Urinary bladder (tissue), 4 donors: ENCODE measurements around the gene AGO1. TPM values are rescaled to one million over a fixed set of nuclear protein-coding genes. Genes with fewer than 3 reads are reported as not detected.
"Not testable (repeated sequence)": the region's sequence is repeated elsewhere in the genome, so short reads cannot be mapped to it uniquely, and the experiment has no call there.

Source experiments
- DNase-seq: peaks from one replicate; pipeline ENCODE4 v3.0.0-alpha.2; 2015; ENCODE audit errors: extremely low spot score
- H3K27ac ChIP-seq: one replicate; pipeline ENCODE4 v1.5.1; 2013; ENCODE audit warnings: low read depth, mild to moderate bottlenecking, moderate library complexity
- H3K36me3 ChIP-seq: one replicate; pipeline ENCODE4 v1.6.1; 2013; ENCODE audit warnings: mild to moderate bottlenecking, moderate library complexity; ENCODE audit not compliant: insufficient read depth
- H3K4me1 ChIP-seq: one replicate; pipeline ENCODE4 v1.6.1; 2013; ENCODE audit warnings: mild to moderate bottlenecking, moderate library complexity; ENCODE audit not compliant: insufficient read depth
- H3K4me3 ChIP-seq: one replicate; pipeline ENCODE4 v1.5.1; 2013; ENCODE audit warnings: low read depth, low read length
- WGBS: extraction: QIAGEN DNeasy Blood & Tissue Kit; methylation state at CpG from one replicate; pipeline ENCODE4 v1.1.7; 2013; 5-methylcytosine and 5-hydroxymethylcytosine counted together
- polyA plus RNA-seq: library from polyadenylated mRNA; stranded (reverse); fragments of 200-250 nt; gene quantifications from one replicate; pipeline ENCODE4 v1.2.3, GENCODE V29; 2013
- total RNA-seq: library from RNA; depleted of rRNA; stranded (reverse); fragments of >200 nt; gene quantifications from one replicate; pipeline ENCODE4 v1.2.3, GENCODE V29; 2014
- donor health status: healthy with polysubstance abuse.
- donor health status: healthy.

Gene AGO1
- total and polyA plus RNA-seq, 2 donors: 9.4 to 10.6 TPM

DNA sequence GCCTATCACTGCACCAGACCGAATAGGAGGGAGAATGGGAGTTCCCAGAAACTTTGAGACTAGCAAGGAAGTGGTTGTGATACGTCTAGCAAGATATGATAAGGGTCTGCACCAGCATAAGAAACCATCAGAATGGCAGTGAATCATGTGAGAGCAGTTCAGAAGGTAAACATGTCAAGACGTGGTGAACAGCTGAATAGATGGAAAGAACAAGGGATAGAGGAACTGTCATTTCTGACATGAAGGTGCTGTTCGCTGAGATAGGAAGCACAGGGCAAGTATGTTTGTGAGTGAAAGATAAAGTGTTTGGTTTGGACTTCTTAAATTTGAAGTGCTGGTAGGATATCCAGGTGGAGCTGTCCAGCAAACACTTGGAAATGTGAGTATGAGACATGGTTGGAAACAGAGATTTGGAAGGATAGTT lies 1.1 kb upstream of the AGO1 start:
- Histone ChIP-seq H3K27ac (no peak overlapping the region), H3K4me1 (peaks cover 4% of the 10 kb centered on the region), H3K36me3 (no peaks in the 10 kb centered on the region), H3K4me3 (no peak overlapping the region)
- no peak for DNase-seq
- 37% methylated on average over 4 of the region's 4 CpGs for WGBS

DNA sequence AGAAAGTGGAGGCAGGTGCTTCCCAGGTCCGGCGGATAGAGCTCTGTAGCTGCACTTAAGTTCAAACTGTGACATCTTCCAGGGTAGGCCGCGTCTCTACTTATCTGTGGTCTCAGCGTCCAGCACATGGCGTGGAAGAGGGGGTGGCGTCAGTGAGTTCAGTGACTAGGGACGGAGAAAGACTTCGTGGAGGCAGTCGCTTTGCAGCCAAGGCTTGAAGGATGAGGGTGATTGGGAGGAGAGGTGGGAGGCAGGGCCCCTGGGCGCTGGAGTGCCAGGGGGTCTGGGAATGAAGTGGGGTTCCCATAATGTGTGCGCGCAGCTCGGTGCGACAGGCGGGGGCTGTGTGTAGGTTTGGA lies 444 bp upstream of the AGO1 start:
- peaks cover 4% of the 10 kb centered on the region for H3K4me1 ChIP-seq
- no peaks in the 10 kb centered on the region for H3K36me3 ChIP-seq
- H3K4me3 ChIP-seq: no peak overlapping the region
- 51% methylated on average over 16 of the region's 16 CpGs for WGBS
- no peak overlapping the region for H3K27ac ChIP-seq
- no peak for DNase-seq

DNA sequence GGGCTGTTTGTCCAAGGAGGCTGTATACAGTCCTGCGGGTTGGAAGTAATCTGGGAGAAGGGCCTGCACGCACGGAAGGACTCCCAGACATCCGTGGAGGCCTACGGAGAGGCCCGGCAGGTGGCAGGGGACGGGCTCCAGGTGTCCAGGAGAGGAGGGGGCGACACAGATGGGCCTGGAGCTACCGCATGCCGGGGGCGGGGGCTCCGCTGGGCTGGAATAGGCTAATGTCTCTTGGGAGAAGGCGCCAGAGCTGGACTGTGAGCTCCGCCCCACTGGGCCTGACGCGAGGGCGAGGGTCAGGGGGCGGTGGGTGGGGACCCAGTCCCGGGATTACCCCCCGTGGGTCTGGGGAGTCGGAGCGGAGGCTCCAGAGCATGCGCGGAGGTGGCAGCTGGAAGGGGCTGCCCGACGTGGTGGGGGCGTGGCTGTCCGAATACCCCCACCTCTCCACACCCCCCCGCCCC lies 659 bp downstream of the AGO1 start:
- Histone ChIP-seq H3K36me3 (no peaks in the 10 kb centered on the region), H3K4me3 (peak overlapping the region; percentile 77), H3K27ac (peak overlapping the region; percentile 25), H3K4me1 (peaks cover 4% of the 10 kb centered on the region)
- no peak for DNase-seq
- under 1% methylated on average over 29 of the region's 29 CpGs for WGBS

DNA sequence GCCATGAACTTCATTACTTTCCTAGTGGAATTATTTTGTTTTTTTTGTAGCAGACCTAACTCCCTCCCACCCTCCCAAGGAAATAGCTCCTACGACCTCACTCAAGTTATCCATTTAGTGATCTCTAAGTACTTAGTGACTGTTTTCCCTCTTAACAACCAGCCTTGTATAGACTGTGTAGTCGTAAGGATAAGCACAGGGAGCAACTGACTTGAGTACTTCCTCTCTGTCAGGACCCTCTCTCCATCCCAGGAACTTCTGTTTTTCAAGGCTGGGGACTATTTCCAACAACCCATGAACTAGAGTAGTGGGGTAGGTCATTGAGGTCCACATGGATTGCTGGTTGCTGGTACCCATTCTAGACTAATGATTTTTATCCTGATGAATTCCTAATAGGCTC lies 1.9 kb downstream of the AGO1 start:
- 40% methylated on average over 2 of the region's 2 CpGs for WGBS
- H3K36me3 ChIP-seq: no peaks in the 10 kb centered on the region
- H3K27ac ChIP-seq: no peak overlapping the region
- H3K4me1 ChIP-seq: peaks cover 4% of the 10 kb centered on the region
- H3K4me3 ChIP-seq: no peak overlapping the region
- DNase-seq: no peak

DNA sequence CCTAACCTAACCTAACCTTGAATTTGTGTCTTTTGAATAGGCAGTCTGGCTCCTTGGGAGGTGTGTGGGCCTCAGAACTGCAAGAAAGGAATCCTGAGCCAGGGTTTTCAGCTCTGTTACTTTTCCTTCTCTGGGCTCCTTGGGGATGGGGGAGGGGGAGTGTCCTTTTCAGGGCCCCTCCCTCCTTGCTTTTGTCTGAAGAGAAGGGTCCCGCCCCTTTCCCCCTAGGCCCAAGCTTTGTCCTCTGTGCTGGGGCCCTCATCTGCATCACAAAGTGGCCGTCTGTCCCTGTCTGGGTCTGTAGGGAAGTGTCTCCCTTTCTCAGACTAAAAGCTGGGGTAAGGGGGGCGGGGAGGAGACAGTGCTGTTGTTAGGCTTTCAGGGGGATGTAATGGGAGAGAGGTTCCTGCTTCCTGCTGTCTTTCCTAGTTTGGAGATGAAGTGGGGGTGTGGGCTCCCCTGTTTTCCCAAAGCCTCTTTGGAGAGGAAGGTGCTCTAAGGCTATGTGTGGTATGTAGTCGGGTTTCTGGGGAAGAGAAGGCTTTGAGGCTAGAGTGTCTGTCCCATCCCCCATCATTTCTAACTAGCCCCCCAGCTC lies 3.1 kb downstream of the AGO1 start:
- Histone ChIP-seq H3K4me3 (no peak overlapping the region), H3K4me1 (peaks cover 4% of the 10 kb centered on the region), H3K36me3 (no peaks in the 10 kb centered on the region), H3K27ac (no peak overlapping the region)
- no peak for DNase-seq
- WGBS: 52% methylated on average over 4 of the region's 4 CpGs

DNA sequence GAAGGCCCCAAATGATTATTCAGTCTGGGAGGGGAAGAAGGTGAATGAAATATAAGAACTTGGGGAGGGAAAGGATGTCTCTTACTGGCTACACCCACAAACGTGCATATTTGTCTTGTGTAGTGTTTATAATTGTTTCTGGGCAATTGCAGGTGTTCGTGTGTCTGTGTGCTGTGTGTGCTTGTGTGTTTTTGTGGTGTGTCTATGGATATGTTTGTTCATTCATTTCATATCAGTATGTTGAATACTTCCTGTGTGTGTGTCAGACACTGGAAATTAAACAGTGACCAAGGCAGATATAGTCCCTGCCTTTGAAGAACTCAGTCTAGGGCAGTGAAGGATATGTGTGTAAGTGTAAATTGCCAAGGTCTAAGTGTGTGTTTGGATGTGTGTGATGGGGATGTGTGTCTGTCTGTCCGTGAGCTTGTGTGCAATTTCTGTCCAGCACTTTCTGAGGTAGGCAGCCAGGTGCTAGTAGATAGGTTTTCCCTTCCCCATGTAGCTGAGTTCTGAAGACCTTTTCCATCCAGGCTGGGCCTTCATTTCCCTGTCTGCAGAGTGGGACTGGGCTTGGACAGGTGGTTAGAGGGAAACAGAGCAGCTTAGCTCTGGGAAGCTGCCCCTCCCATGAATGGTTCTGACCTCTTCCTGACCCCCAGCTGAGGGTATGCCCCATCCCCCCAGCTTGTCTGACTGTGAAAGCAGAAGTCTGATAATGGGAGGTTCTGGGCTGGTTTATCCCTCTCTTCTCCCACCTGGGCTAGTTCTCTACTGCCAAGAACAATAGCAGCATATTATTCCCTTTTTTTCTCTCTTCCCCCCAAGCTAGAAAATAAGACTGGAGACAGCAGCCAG lies 3.8 kb downstream of the AGO1 start:
- 38% methylated on average over 3 of the region's 3 CpGs for WGBS
- Histone ChIP-seq H3K4me1 (peaks cover 4% of the 10 kb centered on the region), H3K36me3 (no peaks in the 10 kb centered on the region), H3K4me3 (no peak overlapping the region), H3K27ac (no peak overlapping the region)
- DNase-seq: no peak

DNA sequence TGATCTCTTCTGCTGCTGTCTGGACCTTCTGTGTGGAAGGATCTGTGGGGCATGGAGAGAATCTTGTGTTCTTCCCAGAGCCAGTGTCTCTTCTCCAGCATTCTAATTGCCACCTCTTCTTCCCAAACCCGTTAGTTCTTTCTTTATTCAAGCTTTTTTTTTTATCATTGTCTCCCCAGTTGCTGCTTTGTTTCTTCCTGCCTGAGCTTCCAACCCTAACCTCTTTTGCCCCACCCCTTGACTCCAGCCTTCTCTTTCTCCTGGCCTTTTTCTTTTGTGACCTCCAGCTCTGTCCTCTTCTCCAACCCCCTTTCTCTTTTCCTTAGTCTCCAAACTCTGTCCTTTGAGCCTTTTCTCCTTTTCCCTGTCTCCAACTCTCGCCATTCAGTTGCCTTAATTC lies 4.5 kb downstream of the AGO1 start:
- Histone ChIP-seq H3K4me1 (peaks cover 4% of the 10 kb centered on the region), H3K27ac (no peak overlapping the region), H3K36me3 (no peaks in the 10 kb centered on the region), H3K4me3 (no peak overlapping the region)
- WGBS: 82% methylated on average over 2 of the region's 2 CpGs
- no peak for DNase-seq

DNA sequence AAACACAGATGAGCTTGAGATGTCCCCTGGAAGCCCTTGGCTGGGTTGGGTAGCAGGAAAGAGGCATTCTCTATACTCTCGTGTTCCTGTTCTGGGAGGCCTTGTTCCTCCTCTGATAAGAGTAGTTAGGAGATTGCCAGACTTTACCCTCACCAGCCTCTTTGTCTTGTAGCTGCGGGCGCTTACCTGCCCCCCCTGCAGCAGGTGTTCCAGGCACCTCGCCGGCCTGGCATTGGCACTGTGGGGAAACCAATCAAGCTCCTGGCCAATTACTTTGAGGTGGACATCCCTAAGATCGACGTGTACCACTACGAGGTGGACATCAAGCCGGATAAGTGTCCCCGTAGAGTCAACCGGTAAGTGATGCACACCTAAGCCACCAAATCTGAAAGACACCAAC lies 5.2 kb downstream of the AGO1 start:
- H3K4me3 ChIP-seq: no peak overlapping the region
- peaks cover 4% of the 10 kb centered on the region for H3K4me1 ChIP-seq
- no peak for DNase-seq
- 92% methylated on average over 11 of the region's 11 CpGs for WGBS
- H3K27ac ChIP-seq: no peak overlapping the region
- H3K36me3 ChIP-seq: no peaks in the 10 kb centered on the region

DNA sequence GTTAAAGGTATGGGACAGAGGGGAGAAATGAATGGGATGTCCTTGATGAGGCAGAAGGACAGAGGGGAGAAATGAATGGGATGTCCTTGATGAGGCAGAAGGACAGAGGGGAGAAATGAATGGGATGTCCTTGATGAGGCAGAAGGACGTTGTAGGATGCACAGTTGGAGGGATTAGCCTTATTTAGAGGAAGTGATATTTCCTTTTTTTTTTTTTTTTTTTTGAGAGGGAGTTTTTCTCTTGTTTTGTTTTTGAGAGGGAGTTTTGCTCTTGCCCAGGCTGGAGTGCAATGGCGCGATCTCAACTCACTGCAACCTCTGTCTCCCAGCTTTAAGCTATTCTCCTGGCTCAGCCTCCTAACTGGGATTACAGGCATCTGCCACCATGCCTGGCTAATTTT lies 6.0 kb downstream of the AGO1 start:
- 77% methylated on average over 3 of the region's 3 CpGs for WGBS
- not testable (repeated sequence) for H3K27ac ChIP-seq, H3K4me3 ChIP-seq, H3K4me1 ChIP-seq, H3K36me3 ChIP-seq, DNase-seq

DNA sequence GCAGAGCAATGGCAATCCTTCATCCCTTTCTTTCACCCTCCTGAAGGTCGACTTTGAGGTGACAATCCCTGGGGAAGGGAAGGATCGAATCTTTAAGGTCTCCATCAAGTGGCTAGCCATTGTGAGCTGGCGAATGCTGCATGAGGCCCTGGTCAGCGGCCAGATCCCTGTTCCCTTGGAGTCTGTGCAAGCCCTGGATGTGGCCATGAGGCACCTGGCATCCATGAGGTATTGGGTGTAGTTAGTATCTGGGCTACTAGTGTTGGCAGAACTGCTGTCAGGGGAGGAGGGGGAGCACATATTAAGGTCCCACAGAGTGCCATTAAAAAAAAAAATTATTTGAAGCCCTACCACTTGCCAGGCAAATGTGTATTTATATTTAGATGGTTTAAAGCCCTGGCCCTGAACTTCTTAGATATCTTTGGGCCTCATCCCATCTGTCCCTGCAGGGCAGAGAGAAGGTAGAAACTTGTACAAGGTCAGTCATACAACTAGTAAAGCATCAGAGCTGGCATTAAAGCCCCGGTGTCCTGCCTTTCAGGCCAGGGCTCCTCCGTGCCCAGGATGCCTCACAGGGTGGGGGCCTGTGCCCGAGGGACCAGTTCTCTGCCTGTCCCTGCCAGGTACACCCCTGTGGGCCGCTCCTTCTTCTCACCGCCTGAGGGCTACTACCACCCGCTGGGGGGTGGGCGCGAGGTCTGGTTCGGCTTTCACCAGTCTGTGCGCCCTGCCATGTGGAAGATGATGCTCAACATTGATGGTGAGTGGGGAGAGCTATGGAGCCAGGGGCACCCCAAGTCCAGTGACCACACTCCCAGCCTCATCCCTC lies 10.3 kb downstream of the AGO1 start:
- no peak overlapping the region for H3K27ac ChIP-seq
- 96% methylated on average over 14 of the region's 14 CpGs for WGBS
- no peaks in the 10 kb centered on the region for H3K36me3 ChIP-seq
- no peak overlapping the region for H3K4me3 ChIP-seq
- no peaks in the 10 kb centered on the region for H3K4me1 ChIP-seq
- DNase-seq: no peak

DNA sequence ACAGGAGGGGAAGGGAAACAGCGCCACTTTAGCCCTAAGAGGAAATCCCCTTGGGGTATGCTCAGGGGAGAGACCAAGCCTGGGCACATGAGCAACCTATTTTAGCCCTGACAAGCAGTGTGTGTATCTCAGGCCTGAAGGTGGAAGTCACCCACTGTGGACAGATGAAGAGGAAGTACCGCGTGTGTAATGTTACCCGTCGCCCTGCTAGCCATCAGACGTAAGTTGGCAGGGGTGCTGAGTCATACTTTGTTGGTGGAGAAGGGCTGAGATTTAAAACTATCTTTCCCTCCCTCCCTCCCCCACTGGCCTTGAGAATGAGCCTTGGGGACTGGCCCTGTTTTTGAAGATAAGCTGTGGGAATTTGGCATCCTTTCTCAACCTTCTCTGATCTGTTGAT lies 11.2 kb downstream of the AGO1 start:
- 77% methylated on average over 6 of the region's 6 CpGs for WGBS
- Histone ChIP-seq H3K36me3 (no peaks in the 10 kb centered on the region), H3K4me3 (no peak overlapping the region), H3K4me1 (no peaks in the 10 kb centered on the region), H3K27ac (no peak overlapping the region)
- DNase-seq: no peak

DNA sequence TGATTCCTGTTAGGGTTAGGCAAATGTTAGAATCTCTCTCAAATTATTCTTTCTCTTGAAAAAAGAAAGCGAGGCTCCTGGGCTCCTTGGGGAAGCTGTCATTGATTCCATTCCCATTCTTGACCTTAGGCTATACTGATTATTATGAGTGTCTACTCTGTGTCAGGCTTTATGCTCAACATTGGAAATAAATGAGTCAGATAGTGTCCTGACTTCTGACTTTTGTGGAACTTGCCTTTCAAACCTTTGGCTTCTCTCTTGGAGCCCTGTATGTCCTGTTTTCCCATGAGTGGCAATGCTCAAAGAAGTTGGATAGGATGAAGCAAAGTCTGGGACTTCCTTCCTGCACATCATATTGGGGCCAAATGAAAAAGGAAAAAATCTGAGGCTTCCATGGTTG lies 11.6 kb downstream of the AGO1 start:
- Histone ChIP-seq H3K36me3 (no peaks in the 10 kb centered on the region), H3K4me1 (no peaks in the 10 kb centered on the region), H3K27ac (no peak overlapping the region), H3K4me3 (no peak overlapping the region)
- DNase-seq: no peak
- WGBS: 96% methylated on average over 1 of the region's 1 CpG

DNA sequence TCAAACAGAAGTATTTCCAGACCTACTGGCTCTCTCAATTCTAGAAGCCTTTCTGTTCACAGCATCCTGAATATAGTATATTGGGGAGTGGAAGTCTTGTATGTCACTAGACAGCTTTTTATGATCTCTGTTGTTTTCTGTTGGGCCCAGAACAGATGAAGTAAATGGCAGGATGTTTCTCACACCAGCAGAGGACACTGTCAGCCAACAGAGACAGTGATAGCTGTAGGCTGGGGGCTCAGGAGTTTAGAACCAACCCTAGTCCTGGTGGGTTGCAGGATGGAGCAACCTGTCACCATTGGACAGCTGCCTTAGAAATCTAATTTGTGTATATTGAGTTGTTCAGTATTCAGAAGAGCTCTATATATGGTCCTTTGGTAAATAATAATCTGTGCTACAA lies 16.9 kb downstream of the AGO1 start:
- H3K4me3 ChIP-seq: no peak overlapping the region
- no peak overlapping the region for H3K27ac ChIP-seq
- H3K36me3 ChIP-seq: no peaks in the 10 kb centered on the region
- no peaks in the 10 kb centered on the region for H3K4me1 ChIP-seq
- no peak for DNase-seq

DNA sequence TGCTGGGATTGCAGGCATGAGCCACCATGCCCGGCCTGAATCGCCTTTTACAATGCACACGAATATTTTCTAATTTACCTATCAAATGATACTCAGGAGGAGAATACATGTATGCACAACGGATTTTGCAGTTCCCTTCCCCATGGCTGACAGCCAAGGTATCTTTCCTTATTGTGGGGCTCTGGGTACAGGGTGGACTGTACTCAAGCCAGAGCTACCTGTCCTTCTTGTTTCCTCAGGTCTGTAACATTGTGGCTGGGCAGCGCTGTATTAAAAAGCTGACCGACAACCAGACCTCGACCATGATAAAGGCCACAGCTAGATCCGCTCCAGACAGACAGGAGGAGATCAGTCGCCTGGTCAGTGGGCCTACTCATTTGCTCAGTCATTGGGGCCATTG lies 18.2 kb downstream of the AGO1 start:
- peaks cover 4% of the 10 kb centered on the region for H3K36me3 ChIP-seq
- H3K27ac ChIP-seq: no peak overlapping the region
- WGBS: 95% methylated on average over 9 of the region's 9 CpGs
- H3K4me3 ChIP-seq: no peak overlapping the region
- no peaks in the 10 kb centered on the region for H3K4me1 ChIP-seq
- DNase-seq: no peak
